Thyroid gland (tissue), 4 donors: Measurements from ENCODE around the gene RAB37.

Experiments
- POLR2A ChIP-seq, 2 donors: fragments of 450-650 bp; IDR thresholded peaks; one replicate each; pipeline ENCODE4 v1.6.1; 2017; ENCODE audit warnings: antibody characterized with exemption in 2 of 2, mild to moderate bottlenecking in 2 of 2, moderate library complexity in 1 of 2
- TF ChIP-seq, protein P1 (sequence below), 6 experiments: fragments of 200-600 bp in 3 of 6; fragments of 450-650 bp in 3 of 6; sonication (generic) in 3 of 6; IDR thresholded peaks; one replicate each; pipeline ENCODE4 v1.5.1; 2016 to 2019; ENCODE audit warnings: antibody characterized with exemption in 6 of 6, mild to moderate bottlenecking in 2 of 6, inconsistent platforms in 1 of 6, moderate library complexity in 1 of 6

DNA sequence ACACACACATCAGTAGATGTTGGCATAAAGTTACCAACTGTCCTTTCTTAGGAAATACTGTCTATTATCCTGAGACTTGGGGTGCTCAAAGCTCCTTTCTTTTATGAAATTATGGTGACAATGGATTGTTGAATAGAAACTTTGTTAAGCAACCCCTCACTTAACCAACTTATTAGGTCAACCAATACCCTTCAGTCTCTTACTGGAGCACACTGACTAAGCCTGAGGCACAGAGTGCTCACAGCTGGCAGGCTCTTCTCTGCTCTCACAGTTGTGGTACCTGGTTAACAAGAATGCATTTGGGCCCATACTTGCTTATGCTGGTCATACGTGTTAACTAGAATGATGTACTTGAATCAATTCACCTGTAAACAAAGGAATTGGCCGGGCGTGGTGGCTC is 49.2 kb upstream of the RAB37 start:
- TF ChIP-seq, protein P1, sequence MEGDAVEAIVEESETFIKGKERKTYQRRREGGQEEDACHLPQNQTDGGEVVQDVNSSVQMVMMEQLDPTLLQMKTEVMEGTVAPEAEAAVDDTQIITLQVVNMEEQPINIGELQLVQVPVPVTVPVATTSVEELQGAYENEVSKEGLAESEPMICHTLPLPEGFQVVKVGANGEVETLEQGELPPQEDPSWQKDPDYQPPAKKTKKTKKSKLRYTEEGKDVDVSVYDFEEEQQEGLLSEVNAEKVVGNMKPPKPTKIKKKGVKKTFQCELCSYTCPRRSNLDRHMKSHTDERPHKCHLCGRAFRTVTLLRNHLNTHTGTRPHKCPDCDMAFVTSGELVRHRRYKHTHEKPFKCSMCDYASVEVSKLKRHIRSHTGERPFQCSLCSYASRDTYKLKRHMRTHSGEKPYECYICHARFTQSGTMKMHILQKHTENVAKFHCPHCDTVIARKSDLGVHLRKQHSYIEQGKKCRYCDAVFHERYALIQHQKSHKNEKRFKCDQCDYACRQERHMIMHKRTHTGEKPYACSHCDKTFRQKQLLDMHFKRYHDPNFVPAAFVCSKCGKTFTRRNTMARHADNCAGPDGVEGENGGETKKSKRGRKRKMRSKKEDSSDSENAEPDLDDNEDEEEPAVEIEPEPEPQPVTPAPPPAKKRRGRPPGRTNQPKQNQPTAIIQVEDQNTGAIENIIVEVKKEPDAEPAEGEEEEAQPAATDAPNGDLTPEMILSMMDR (IDR thresholded peaks at IDR 0.05), result no peak
- no peak for TF ChIP-seq POLR2A (IDR thresholded peaks at IDR 0.05)
